ACC112 (cell line): ENCODE data around the gene MINAR1.

Experiments
- H2AFZ ChIP-seq: fragments of 200-600 bp; sonication (generic); one replicate; pipeline ENCODE4 v1.6.0; 2017; ENCODE audit warnings: antibody characterized with exemption, low read length; ENCODE audit not compliant: unreplicated experiment
- H3K27ac ChIP-seq: fragments of 200-600 bp; sonication (generic); 2 replicates; pipeline ENCODE4 v1.5.1; 2014; ENCODE audit warnings: low read depth, mild to moderate bottlenecking, antibody characterized with exemption, low read length, moderate library complexity
- H3K27me3 ChIP-seq: fragments of 200-600 bp; sonication (generic); 2 replicates; pipeline ENCODE4 v1.6.1; 2014; ENCODE audit warnings: mild to moderate bottlenecking, antibody characterized with exemption, low read length, moderate library complexity, mixed read lengths; ENCODE audit not compliant: insufficient read depth
- H3K36me3 ChIP-seq: fragments of 200-600 bp; sonication (generic); 2 replicates; pipeline ENCODE4 v1.6.1; 2016; ENCODE audit warnings: mild to moderate bottlenecking, antibody characterized with exemption, low read length, moderate library complexity, mixed read lengths; ENCODE audit not compliant: insufficient read depth
- H3K4me1 ChIP-seq: fragments of 200-600 bp; sonication (generic); one replicate; pipeline ENCODE4 v1.6.1; 2016; ENCODE audit warnings: low read length, mixed read lengths; ENCODE audit not compliant: insufficient read depth, unreplicated experiment, control insufficient read depth
- H3K4me3 ChIP-seq: fragments of 200-600 bp; sonication (generic); 2 replicates; pipeline ENCODE4 v1.5.1; 2014; ENCODE audit warnings: mild to moderate bottlenecking, low read depth, low read length
- H3K79me2 ChIP-seq: fragments of 200-600 bp; sonication (generic); one replicate; pipeline ENCODE4 v1.6.0; 2016; ENCODE audit warnings: low read length; ENCODE audit not compliant: control insufficient read depth, unreplicated experiment, insufficient read depth

MINAR1 gene

GRCh38 chr15:79451361-79451999 is 19.3 kb downstream of the MINAR1 start:
- Histone ChIP-seq H3K79me2 (no peaks in the 10 kb centered on the region), H3K27ac (no peak overlapping the region), H3K4me3 (no peak overlapping the region), H3K36me3 (no peaks in the 10 kb centered on the region), H2AFZ (no peak overlapping the region), H3K4me1 (no peaks in the 10 kb centered on the region), H3K27me3 (no peaks in the 10 kb centered on the region)

DNA sequence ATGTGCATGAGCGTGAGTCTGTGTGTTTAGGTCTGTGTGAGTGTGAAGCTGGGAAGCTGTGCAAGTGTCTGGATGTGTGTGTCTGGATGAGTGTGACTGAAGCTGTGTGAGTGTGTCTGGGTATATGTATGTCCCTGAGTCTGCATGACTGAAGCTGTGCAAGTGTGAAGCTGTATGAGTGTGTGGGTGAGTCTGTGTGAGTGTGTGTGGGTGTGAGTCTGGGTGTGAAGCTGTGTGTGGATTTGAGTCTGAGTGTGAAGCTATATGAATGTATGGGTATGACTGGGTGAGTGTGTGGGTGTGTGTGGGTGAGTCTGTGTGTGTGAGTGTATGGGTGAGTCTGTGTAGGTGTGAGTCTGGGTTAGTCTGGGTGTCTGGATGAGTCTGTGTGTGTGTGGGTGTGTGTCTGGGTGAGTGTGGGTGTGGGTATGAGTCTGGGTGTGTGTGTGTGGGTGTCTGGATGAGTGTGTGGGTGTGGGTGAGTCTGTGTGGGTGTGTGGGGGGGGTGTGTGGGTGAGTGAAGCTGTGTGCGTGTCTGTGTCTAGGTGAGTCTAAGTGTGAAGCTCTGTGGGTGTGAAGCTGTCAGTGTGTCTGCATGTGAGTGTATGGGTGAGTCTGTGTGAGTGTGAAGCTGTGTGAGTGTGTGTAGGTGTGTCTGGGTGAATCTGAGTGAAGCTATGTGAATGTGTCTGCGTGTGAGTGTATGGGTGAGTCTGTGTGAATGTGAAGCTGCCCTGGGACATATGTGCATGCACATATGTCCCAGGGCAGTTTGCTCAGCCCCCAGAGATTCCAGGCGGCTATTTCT is 20.3 kb downstream of the MINAR1 start:
- H2AFZ ChIP-seq = no peak overlapping the region
- no peaks in the 10 kb centered on the region for H3K79me2 ChIP-seq
- H3K27ac ChIP-seq = no peak overlapping the region
- H3K27me3 ChIP-seq = no peaks in the 10 kb centered on the region
- H3K4me1 ChIP-seq = no peaks in the 10 kb centered on the region
- no peak overlapping the region for H3K4me3 ChIP-seq
- no peaks in the 10 kb centered on the region for H3K36me3 ChIP-seq

DNA sequence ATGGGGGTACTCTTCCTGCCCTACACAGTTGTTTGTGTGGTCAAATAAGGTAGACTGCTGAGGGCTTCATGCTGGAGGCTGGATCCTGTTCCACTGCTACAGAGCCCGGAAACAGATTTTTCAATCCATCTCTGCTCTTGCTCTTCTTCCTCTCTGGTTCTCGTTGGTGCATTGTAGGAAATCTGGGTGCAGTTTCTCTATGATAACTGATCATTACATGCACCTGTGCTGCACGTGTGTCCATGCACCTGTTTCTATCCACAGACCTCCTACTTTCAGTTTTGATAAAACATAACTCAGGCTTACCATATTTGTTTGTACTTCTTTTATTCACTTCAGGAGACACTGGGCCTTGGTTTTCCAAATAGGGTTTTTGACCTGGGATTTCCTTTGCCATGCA is 21.3 kb downstream of the MINAR1 start:
- no peak overlapping the region for H3K4me3 ChIP-seq
- H3K79me2 ChIP-seq = no peaks in the 10 kb centered on the region
- no peaks in the 10 kb centered on the region for H3K4me1 ChIP-seq
- H3K36me3 ChIP-seq = no peaks in the 10 kb centered on the region
- H2AFZ ChIP-seq = no peak overlapping the region
- H3K27ac ChIP-seq = no peak overlapping the region
- H3K27me3 ChIP-seq = no peaks in the 10 kb centered on the region

DNA sequence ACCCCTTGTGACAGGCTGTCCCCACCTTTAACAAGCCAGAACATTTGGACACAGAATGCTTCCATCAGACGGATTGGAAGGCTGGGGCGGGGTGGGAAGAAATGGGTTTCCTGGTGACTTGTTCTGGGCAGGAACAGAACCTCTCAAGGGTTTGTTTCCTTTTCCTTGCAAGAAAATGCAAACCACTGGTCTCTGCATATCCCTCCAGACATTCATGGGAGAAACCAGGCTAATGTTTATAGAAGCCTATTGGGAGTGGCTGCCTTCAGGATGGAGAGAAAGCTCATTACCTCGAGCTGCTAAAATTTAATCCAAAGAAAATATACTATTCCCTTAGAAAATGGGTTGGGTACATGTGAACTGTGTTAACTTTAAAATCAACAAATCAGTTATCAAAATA is 21.9 kb downstream of the MINAR1 start:
- no peaks in the 10 kb centered on the region for H3K79me2 ChIP-seq
- H3K27ac ChIP-seq = no peak overlapping the region
- no peak overlapping the region for H2AFZ ChIP-seq
- H3K36me3 ChIP-seq = no peaks in the 10 kb centered on the region
- no peaks in the 10 kb centered on the region for H3K4me1 ChIP-seq
- H3K27me3 ChIP-seq = no peaks in the 10 kb centered on the region
- H3K4me3 ChIP-seq = no peak overlapping the region

DNA sequence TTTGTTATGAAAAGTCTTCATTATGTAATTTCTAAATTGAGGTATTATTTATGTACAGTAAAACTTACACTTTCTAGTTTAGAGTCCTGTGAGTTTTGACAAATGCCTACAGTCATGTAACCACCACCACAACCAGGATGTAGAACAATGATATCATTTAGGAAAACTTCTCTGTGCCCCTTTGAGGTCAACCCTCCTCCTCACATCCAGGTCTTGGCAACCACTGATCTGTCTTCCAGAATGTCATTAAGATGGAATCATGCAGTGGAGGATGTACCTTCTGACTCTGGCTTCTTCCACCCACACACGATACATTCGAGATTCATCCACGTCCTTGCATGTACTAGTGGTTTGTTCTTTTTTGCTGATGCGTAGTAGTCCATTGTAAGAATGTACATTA is 23.2 kb downstream of the MINAR1 start:
- Histone ChIP-seq H3K79me2 (no peaks in the 10 kb centered on the region), H3K4me3 (no peak overlapping the region), H3K27ac (no peak overlapping the region), H3K4me1 (no peaks in the 10 kb centered on the region), H2AFZ (no peak overlapping the region), H3K27me3 (no peaks in the 10 kb centered on the region), H3K36me3 (no peaks in the 10 kb centered on the region)

- Histone ChIP-seq H2AFZ (no peak overlapping the region), H3K27me3 (no peaks in the 10 kb centered on the region), H3K79me2 (no peaks in the 10 kb centered on the region), H3K4me1 (no peaks in the 10 kb centered on the region), H3K36me3 (no peaks in the 10 kb centered on the region), H3K4me3 (no peak overlapping the region), H3K27ac (no peak overlapping the region)
Observed at GRCh38 chr15:79455943-79456342, 23.8 kb downstream of the MINAR1 start.

GRCh38 chr15:79458491-79458890 is 26.4 kb downstream of the MINAR1 start:
- Histone ChIP-seq H3K27ac (no peak overlapping the region), H3K4me3 (no peak overlapping the region), H3K36me3 (no peaks in the 10 kb centered on the region), H3K79me2 (no peaks in the 10 kb centered on the region), H2AFZ (no peak overlapping the region), H3K4me1 (no peaks in the 10 kb centered on the region), H3K27me3 (no peaks in the 10 kb centered on the region)

DNA sequence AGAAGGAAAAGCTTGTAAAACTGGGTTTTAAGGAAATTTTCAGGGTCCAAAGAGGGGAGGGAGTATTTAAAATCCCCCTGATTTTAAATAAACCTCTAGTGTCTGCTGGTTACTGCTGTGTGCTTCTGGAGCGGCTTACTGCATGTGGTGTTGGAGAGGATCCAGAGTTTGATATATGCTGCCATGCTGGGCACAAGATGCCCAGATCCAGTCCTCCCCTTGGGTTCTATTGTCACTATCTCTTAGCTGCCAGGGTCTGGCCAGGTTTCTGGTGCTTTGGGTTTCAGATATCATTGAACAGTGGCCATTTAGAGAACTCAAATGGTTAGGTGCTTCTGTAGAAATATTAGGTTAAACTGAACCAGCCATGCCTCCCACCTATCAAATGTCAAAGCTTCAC is 27.5 kb downstream of the MINAR1 start:
- no peak overlapping the region for H3K27ac ChIP-seq
- H3K4me3 ChIP-seq = no peak overlapping the region
- H3K27me3 ChIP-seq = no peaks in the 10 kb centered on the region
- no peaks in the 10 kb centered on the region for H3K79me2 ChIP-seq
- H3K36me3 ChIP-seq = no peaks in the 10 kb centered on the region
- H2AFZ ChIP-seq = no peak overlapping the region
- no peaks in the 10 kb centered on the region for H3K4me1 ChIP-seq

DNA sequence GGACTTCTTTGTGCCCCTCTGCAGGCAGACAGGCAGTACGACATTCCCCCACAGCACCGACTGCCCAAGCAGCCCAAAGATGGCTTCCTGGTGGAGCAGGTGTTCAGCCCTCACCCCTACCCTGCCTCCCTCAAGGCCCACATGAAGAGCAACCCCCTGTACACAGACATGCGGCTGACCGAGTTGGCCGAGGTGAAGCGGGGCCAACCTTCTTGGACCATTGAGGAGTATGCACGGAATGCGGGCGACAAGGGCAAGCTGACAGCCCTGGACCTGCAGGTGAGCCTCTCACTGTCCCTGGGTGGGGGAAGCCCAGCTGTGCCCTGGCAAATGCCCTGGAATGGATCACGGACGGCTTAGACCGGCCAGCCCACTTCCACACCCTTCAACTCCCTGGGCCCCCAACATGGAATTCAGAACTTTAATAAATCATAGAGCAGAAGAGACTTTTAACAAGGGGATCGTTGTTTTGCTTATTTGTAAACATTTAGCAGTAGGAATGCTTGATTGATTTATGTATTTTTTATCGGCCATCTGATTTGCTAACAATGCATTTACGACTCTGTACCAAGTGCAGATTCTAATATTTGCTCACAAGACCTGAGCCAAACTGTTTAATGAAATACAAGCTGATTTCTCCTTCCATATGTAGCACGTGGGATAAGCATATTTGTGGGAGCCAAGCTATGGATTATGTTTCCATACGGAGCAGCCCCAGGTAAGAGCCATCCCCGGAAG is 31.1 kb downstream of the MINAR1 start:
- Histone ChIP-seq H3K27ac (no peak overlapping the region), H2AFZ (no peak overlapping the region), H3K79me2 (no peaks in the 10 kb centered on the region), H3K4me3 (no peak overlapping the region), H3K4me1 (no peaks in the 10 kb centered on the region), H3K27me3 (no peaks in the 10 kb centered on the region), H3K36me3 (no peaks in the 10 kb centered on the region)

DNA sequence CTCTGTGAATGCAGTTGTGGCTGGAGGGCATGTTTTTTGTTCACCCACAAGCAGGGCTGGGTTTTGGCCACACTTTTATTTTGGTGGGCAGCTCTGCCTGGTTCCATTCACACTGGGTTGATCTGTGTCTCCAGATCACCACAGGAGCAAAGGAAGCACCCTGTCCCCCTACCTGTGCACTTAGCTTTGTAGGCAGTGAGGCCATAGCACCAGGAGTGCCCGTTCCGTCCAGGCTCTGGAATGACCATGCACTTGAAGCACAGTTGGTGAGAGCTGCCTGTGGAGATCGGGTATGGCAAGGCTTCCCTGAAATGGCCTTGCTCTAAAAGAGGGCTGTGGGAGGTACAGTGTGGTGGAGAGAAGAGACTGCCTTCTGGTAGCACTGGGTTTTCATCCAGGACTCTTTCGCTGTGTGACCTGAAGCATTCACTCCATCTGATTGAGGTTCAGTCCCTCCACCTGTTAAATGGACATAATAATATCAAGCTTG is 31.7 kb downstream of the MINAR1 start:
- no peak overlapping the region for H3K27ac ChIP-seq
- H3K79me2 ChIP-seq = no peaks in the 10 kb centered on the region
- no peak overlapping the region for H2AFZ ChIP-seq
- H3K27me3 ChIP-seq = no peaks in the 10 kb centered on the region
- no peak overlapping the region for H3K4me3 ChIP-seq
- H3K4me1 ChIP-seq = no peaks in the 10 kb centered on the region
- no peaks in the 10 kb centered on the region for H3K36me3 ChIP-seq
